ENCODE results near the gene PRMT1. TPM values are rescaled to one million over a fixed set of nuclear protein-coding genes. Genes with fewer than 3 reads are reported as not detected.

Gene PRMT1
- total RNA-seq, 3 donors from 2014 or later (not counting 1 experiment from before 2014, with no cell fraction given): 77.0 to 92.5 (median 78.2) TPM

DNA sequence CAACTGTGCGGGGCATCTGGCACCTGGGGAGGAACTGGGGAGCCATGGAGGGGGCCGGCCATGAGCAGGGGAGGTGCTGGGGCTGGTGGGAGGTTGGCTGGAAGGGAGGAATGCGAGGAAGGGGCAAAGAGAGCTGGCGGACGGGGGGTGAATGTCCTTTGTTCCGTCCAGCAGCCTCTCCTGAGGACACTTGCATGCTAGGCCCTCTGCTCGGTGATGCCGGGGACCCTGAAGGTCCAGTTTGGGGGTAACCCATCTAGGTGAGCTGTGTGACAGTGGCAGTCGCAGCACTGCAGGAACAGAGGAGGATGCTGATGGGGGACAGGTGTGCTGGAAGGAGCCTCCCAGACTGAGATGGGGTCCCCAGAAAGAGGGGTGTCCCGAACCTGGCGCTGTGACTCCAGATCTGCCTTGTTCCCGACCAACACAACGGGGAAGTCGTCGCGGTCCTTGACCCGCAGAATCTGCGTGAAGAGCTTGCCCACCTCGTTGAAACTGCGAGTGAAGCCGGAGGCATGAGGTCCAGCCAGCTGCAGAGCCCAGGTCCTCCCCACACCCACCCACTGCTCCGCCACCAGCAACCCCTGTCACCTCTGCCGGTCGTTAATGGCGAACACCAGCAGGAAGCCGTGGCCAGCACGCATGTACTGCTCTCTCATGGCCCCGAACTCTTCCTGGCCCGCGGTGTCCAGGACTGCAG is 40.7 kb upstream of the PRMT1 start:
- H3K27me3 ChIP-seq (ENCODE audit: control insufficient read depth, insufficient read depth, low read length): no peaks in the 10 kb centered on the region
- H3K27ac ChIP-seq (ENCODE audit: low read length): no peak overlapping the region
- no peak overlapping the region for H3K4me3 ChIP-seq (ENCODE audit: low read length)
- peaks cover 17 to 33% of the 10 kb centered on the region in 2 donors for H3K4me1 Mint-ChIP-seq
- H3K27me3 Mint-ChIP-seq (ENCODE audit: low read depth in 2 of 2): no peaks in the 10 kb centered on the region
- DNase-seq: no peak
- no peaks in the 10 kb centered on the region for H3K36me3 ChIP-seq (ENCODE audit: control insufficient read depth, insufficient read depth, low read length)
- WGBS (ENCODE audit: insufficient coverage): 86% methylated on average over 30 of the region's 30 CpGs
- no peaks in the 10 kb centered on the region for H3K36me3 Mint-ChIP-seq
- TF ChIP-seq, protein P1, sequence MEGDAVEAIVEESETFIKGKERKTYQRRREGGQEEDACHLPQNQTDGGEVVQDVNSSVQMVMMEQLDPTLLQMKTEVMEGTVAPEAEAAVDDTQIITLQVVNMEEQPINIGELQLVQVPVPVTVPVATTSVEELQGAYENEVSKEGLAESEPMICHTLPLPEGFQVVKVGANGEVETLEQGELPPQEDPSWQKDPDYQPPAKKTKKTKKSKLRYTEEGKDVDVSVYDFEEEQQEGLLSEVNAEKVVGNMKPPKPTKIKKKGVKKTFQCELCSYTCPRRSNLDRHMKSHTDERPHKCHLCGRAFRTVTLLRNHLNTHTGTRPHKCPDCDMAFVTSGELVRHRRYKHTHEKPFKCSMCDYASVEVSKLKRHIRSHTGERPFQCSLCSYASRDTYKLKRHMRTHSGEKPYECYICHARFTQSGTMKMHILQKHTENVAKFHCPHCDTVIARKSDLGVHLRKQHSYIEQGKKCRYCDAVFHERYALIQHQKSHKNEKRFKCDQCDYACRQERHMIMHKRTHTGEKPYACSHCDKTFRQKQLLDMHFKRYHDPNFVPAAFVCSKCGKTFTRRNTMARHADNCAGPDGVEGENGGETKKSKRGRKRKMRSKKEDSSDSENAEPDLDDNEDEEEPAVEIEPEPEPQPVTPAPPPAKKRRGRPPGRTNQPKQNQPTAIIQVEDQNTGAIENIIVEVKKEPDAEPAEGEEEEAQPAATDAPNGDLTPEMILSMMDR (IDR thresholded peaks at IDR 0.05): no peak
- no peak for ATAC-seq
- H3K4me1 ChIP-seq (ENCODE audit: control insufficient read depth, insufficient read depth, low read length): peaks cover 26% of the 10 kb centered on the region
- intact Hi-C loops (cut with micrococcal nuclease): no loop called here
- no peaks in the 10 kb centered on the region for H3K9me3 Mint-ChIP-seq
- peak overlapping the region in 1 of 2 donors; percentile 40 for H3K27ac Mint-ChIP-seq
- H3K4me3 Mint-ChIP-seq: no peak overlapping the region
- no peaks in the 10 kb centered on the region for H3K9me3 ChIP-seq (ENCODE audit: control insufficient read depth, insufficient read depth, low read length)

DNA sequence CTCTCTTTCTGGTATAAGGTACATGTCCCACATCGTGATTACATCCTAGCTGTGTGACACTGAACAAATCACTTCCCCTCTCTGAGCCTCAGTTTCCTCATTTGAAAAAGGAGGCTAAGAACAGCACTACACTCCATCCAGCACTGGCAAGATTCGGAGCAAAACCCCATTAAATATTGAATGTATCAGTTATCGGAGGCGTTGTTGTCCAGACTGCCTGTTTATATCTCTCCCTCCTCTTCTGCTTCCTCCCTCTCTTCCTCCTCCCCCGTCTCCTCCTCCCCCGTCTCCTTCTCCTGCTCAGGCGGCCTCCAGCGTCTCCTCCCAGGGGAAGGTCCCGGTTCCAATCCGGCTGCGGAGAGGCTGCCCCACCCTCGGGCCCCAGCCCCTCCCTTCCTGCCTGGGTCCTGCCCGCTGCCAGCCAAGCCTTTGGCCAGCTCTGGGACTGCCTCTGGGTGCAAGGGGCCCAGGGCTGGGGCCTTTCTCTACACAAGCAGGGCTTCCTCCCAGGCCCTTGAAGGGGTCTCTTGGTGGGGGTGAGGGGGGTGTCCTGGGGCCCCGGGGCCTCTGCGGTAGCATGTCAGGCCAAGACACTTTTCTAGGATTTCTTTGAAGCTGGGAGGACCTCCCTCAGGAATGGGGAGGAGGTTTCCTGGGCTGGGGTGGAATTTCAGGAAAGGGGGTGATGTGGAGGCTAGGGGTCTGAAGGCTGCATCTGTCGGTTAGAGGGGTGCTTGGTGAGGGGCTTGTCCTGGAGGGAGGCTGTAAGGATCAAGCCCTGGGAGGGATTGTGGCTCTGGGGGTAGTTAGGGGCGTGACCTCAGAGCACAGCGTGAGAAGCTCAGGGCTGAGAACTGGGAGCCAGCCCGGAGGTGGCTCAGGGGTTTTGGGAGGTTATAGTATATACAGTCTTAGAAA is 39.0 kb upstream of the PRMT1 start:
- no peak for DNase-seq
- TF ChIP-seq, protein P1 (IDR thresholded peaks at IDR 0.05): no peak
- H3K4me1 Mint-ChIP-seq: peaks cover 31 to 47% of the 10 kb centered on the region in 2 donors
- H3K36me3 Mint-ChIP-seq: no peaks in the 10 kb centered on the region
- intact Hi-C loops (cut with micrococcal nuclease): no loop called here
- no peaks in the 10 kb centered on the region for H3K27me3 Mint-ChIP-seq (ENCODE audit: low read depth in 2 of 2)
- no peak for ATAC-seq
- Histone ChIP-seq H3K36me3 (ENCODE audit: control insufficient read depth, insufficient read depth, low read length) (no peaks in the 10 kb centered on the region), H3K27me3 (ENCODE audit: control insufficient read depth, insufficient read depth, low read length) (no peaks in the 10 kb centered on the region), H3K27ac (ENCODE audit: low read length) (no peak overlapping the region), H3K4me1 (ENCODE audit: control insufficient read depth, insufficient read depth, low read length) (peaks cover 37% of the 10 kb centered on the region), H3K9me3 (ENCODE audit: control insufficient read depth, insufficient read depth, low read length) (no peaks in the 10 kb centered on the region), H3K4me3 (ENCODE audit: low read length) (no peak overlapping the region)
- H3K27ac Mint-ChIP-seq: peak overlapping the region in 1 of 2 donors; percentile 100
- no peaks in the 10 kb centered on the region for H3K9me3 Mint-ChIP-seq
- no peak overlapping the region for H3K4me3 Mint-ChIP-seq
- 21% methylated on average over 19 of the region's 19 CpGs for WGBS (ENCODE audit: insufficient coverage)

DNA sequence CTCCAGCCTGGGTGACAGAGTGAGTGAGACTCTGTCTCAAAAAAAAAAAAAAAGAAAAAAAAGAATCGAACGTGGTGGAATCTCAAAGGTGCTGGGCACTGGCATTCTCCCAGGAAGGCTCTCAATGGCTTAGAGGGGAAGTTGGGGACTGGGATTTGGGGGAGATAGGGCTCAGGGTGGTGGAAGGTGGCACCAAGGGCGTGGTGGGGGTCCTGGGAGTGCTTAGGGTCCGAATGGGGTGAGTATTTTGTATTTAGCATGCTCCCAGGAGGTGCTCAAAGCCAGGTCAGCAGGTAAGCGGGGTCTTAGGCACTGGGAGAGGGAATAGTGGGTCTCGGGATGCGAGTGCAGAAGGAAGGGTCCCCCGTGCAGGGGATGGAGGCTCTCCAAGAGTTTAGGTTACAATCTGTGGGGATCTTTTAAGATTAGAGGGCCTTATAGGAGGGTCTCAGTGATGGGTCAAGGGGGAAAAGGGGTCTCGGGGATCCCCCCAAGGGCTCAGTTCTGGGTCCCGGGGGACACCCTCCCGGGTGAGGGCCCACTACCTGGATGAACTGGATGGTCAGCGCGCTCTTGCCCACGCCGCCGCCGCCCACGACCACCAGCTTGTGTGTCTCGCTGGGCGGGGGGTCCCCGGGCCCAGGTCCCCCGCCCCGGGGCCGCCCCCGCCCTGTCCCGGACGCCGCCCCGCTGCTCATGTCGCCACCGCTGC is 37.5 kb upstream of the PRMT1 start:
- H3K27ac Mint-ChIP-seq: peak overlapping the region; percentile 96 to 100

More for the DNA sequence above, 37.5 kb upstream of the PRMT1 start:
- Histone ChIP-seq H3K27me3 (ENCODE audit: control insufficient read depth, insufficient read depth, low read length) (no peaks in the 10 kb centered on the region), H3K4me1 (ENCODE audit: control insufficient read depth, insufficient read depth, low read length) (peaks cover 44% of the 10 kb centered on the region), H3K9me3 (ENCODE audit: control insufficient read depth, insufficient read depth, low read length) (no peaks in the 10 kb centered on the region), H3K27ac (ENCODE audit: low read length) (peak overlapping the region; percentile 41), H3K4me3 (ENCODE audit: low read length) (peak overlapping the region; percentile 32), H3K36me3 (ENCODE audit: control insufficient read depth, insufficient read depth, low read length) (no peaks in the 10 kb centered on the region)
- H3K27me3 Mint-ChIP-seq (ENCODE audit: low read depth in 2 of 2): no peaks in the 10 kb centered on the region
- WGBS (ENCODE audit: insufficient coverage): 5% methylated on average over 31 of the region's 31 CpGs
- H3K4me3 Mint-ChIP-seq: peak overlapping the region; percentile 93
- no peak for ATAC-seq
- intact Hi-C loops (cut with micrococcal nuclease): loop anchor here (1.0 to 5.0 kb wide), 6 partner anchors 38 to 1002 kb away; partner anchors contain the start of genes AKT1S1, DBP, NOSIP and PRMT1
- TF ChIP-seq, protein P1 (IDR thresholded peaks at IDR 0.05): no peak
- peaks cover 44 to 60% of the 10 kb centered on the region in 2 donors for H3K4me1 Mint-ChIP-seq
- DNase-seq: peak in 1 of 2 donors; percentile 42
- no peaks in the 10 kb centered on the region for H3K36me3 Mint-ChIP-seq
- no peaks in the 10 kb centered on the region for H3K9me3 Mint-ChIP-seq
